ENCODE data around the gene TTLL1.

Gene TTLL1

DNA sequence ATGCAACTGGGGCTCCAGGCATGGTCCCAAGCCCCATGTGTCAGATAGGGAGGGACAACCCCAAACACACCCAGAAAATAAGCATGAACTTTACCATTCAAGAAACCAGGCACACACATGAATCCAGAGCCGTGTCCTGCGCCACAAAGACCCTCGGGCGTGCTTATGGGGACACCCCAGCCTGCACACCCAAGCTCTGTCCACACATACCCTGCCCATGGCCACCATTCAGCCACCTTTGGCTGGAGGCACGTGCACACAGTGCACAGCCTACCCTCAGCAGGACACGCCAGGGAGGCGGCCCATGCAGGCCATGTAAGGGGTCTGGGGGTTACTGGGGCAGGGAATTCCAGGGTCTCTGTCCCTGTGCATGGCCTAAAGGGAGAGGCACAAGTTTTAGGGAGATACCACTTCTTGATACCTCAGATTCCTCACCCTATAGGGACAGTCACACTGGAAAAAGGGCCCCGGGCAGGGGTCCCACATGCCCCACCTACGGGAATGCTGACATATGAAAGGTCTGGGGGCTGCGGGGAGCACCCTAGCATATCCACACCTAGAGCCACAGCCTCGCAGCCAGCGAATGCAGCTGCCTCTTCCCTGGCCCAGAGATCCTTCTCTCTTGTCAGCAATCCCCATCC lies 94.8 kb downstream of the TTLL1 start:
- no peak for DNase-seq (ENCODE audit: low read depth in 1 of 2, low spot score in 1 of 2)

DNA sequence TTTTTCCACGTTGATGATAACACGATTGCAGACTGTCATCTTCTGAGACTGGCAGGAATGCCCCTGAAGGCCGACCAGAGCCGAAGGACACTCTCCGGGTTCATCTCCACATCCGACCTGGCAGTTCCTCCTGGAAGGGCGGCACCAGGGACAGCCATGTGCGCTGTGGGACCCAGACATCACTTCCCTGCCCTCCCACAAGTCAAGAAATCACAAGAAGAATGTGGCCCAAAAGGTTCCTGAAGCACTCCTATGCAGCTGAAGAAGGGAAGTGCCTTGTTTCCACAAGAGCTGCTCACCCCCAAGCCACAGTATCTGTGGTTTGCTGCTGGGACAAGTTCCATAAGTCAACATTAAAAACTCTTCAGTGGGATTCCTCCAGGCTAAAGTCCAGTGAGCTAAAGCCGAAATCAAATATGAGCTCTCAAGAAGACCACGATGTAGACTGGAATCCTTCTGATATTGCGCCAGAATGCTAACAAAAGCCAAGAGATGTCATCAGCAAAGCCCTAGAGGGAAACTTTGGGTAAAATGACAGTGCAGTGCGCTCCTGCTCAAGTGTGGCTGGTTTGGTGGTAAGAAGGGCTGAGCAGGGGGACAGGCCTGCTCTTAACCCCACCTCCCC lies 95.4 kb downstream of the TTLL1 start:
- DNase-seq (ENCODE audit: low read depth in 1 of 2, low spot score in 1 of 2) = no peak

DNA sequence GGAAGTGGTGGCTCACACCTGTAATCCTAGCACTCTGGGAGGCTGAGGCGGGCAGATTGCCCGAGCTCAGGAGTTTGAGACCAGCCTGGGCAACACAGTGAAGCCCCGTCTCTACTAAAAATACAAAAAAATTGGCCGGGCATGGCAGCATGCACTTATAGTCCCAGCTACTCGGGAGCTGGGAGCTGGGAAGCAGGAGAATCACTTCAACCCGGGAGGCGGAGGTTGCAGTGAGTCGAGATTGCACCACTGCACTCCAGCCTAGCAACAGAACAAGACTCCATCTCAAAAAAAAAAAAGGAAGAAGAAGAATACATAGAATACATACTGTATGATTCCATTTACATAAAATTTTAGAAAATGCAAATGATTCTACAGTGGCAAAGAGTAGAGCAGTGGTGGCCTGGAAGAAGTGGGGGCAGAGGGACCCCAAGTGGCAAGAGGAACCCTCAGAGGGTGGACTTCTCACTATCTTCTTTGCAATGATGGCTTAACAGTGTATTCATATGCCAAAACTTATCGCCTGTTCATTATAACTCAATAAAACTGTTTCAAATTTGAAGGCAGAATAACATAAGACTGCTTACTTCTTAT lies 96.2 kb downstream of the TTLL1 start:
- DNase-seq (ENCODE audit: low read depth in 1 of 2, low spot score in 1 of 2) = no peak

DNA sequence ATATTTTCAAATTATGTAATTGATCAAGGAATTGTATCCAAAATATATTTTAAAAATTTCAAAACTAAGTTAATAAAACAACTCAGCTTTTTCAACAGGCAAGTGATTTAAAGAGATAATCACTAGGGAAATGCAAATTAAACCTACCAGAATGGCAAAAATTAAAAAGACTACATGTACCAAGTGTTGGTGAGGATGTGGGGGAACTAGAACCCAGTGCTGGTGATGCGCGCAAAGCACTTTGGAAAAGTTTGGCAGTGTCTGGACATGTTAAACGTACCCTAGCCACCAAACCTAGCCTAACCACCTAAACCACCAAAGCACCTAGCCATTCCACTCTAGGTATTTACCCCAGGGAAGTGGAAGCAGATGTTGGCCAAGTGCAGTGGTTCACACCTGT lies 97.1 kb downstream of the TTLL1 start:
- DNase-seq (ENCODE audit: low read depth in 1 of 2, low spot score in 1 of 2) = no peak

DNA sequence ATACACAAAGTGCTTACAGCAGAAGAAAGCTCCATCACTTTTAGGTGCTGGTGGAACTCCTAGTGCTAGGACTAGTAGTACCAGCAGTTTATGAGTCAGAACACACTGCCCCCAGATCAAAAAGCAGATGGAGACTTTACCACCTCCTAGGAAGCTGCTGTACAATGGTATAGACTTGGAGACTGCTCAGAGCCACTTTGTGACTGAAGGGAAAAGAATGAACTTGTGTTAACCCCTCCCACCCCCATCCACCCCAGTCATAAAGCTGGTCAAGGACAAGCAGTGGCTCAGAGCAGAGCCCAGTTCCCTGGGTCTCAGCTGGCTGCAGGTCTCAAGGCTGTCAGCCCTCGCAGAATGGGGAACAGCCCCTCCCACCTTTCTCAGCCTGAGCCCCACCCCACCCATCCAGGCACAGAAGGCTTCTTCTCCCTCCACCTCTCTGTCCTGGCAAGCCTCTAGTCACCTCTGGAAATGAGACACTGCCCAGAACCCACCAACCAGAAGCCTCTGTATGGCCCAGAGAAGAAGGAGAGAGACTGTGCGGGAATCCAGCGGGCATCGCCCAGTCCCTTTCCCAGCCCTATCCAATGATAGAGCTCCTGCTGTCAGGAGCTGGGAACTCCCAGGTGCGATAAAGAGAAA lies 98.1 kb downstream of the TTLL1 start:
- DNase-seq (ENCODE audit: low read depth in 1 of 2, low spot score in 1 of 2) = no peak

DNA sequence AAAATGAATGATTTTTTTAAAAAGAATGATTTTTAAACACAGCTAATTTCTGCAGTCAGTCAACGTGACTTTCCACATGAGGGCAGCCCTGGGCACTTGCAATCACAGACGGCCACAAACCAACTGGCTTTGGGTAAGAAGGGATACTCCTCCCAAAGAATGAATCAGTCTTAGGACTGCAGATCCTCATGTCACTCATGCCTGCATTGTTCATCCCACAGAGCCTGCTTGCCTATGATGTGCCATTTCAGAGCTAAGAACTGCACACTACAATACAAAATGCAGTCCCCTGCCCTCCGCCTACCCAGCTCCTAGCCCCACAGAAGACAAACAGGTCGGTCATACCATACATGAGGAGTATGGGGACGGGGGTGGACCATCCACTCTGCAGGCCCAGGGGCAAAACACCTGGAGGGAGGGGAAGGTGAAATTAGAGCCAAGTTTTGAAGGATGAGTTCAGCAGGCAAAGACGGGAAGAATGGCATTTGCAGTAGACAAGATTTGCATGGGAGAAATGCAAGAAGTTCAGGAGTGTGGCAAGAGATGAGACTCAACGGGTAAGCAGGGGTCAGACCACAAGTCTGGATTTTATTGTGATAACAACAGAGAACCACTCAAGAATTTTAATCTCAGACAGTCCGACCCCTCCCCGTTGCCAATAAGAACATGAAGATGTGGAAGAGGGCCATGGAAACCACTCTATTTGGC lies 98.9 kb downstream of the TTLL1 start:
- no peak for DNase-seq (ENCODE audit: low read depth in 1 of 2, low spot score in 1 of 2)
